DND-41 (cell line): Measurements from ENCODE around the gene CNTN5.

ENCODE experiments used
- ATAC-seq: fragments of 200-7000 bp; cut with Tn5 transposase; 3 replicates; pipeline ENCODE4 v1.9.1; 2021; ENCODE audit warnings: low read depth; ENCODE audit not compliant: insufficient read depth
- DNase-seq: peaks from one replicate; pipeline ENCODE4 v3.0.0-alpha.2; 2020
- H2AFZ ChIP-seq: 2 replicates; pipeline ENCODE4 v1.6.0; 2012; ENCODE audit warnings: low read depth, low read length
- H3K27ac ChIP-seq: 2 replicates; pipeline ENCODE4 v1.5.1; 2012; ENCODE audit warnings: low read length, inconsistent platforms
- H3K27me3 ChIP-seq: fragments of 200-600 bp; sonication (generic); 2 replicates; pipeline ENCODE4 v1.6.0; 2012; ENCODE audit warnings: low read length, mild to moderate bottlenecking, inconsistent platforms; ENCODE audit not compliant: insufficient read depth, poor library complexity
- H3K36me3 ChIP-seq: 2 replicates; pipeline ENCODE4 v1.5.1; 2012; ENCODE audit warnings: low read length, inconsistent platforms; ENCODE audit not compliant: insufficient read depth
- H3K4me1 ChIP-seq: 2 replicates; pipeline ENCODE4 v1.5.1; 2012; ENCODE audit warnings: mild to moderate bottlenecking, low read length; ENCODE audit not compliant: insufficient read depth
- H3K4me2 ChIP-seq: 2 replicates; pipeline ENCODE4 v1.6.0; 2012; ENCODE audit warnings: mild to moderate bottlenecking, moderate library complexity, low read length, inconsistent platforms; ENCODE audit not compliant: insufficient read depth
- H3K4me3 ChIP-seq, 2 experiments: fragments of 200-600 bp in 1 of 2; shearing (Covaris generic) in 1 of 2; 2 replicates each; pipeline ENCODE4 v1.5.1; 2012 to 2016; ENCODE audit warnings: inconsistent platforms in 2 of 2, low read length in 2 of 2, mild to moderate bottlenecking in 2 of 2, low read depth in 1 of 2, moderate library complexity in 1 of 2
- H3K79me2 ChIP-seq: 2 replicates; pipeline ENCODE4 v1.6.0; 2012; ENCODE audit warnings: low read length, inconsistent platforms; ENCODE audit not compliant: insufficient read depth
- H3K9ac ChIP-seq: 2 replicates; pipeline ENCODE4 v1.6.0; 2012; ENCODE audit warnings: low read depth, mild to moderate bottlenecking, inconsistent platforms, low read length, moderate library complexity
- H3K9me3 ChIP-seq: 2 replicates; pipeline ENCODE4 v1.5.1; 2012; ENCODE audit warnings: low read length, moderate library complexity, mild to moderate bottlenecking, inconsistent platforms; ENCODE audit not compliant: insufficient read depth, severe bottlenecking
- H4K20me1 ChIP-seq: 2 replicates; pipeline ENCODE4 v1.6.0; 2012; ENCODE audit warnings: low read length; ENCODE audit not compliant: insufficient read depth
- EZH2 ChIP-seq: IDR thresholded peaks from 3 replicates; pipeline ENCODE4 v1.6.1; 2012; ENCODE audit warnings: borderline replicate concordance, low read depth, mild to moderate bottlenecking, moderate library complexity, low read length, inconsistent platforms; ENCODE audit not compliant: severe bottlenecking
- TF ChIP-seq, protein P1 (sequence below): IDR thresholded peaks from 2 replicates; pipeline ENCODE4 v1.5.1; 2012; ENCODE audit warnings: borderline replicate concordance, low read length, moderate library complexity, mild to moderate bottlenecking; ENCODE audit not compliant: poor library complexity, severe bottlenecking; ENCODE audit errors: extremely low read depth

Gene CNTN5

DNA sequence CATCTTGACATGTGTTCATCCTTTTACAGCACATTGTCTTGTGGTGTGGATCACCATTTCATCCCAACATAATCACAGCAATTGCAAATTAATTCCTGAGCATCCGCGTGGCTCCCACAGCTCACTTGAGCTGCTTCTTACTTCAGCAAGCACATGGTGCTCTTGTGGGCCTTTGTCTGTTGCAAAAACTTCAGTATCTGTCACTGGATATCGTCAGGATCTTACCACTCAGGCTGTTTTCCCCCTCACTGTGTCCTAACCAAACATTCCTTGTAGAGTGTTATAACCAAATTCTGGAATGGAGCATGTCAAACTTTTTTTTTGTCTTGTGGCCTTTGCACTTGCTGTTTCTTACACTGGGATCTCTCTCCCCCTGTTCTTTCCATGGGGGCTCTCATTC is 983.2 kb downstream of the CNTN5 start:
- H3K36me3 ChIP-seq = no peaks in the 10 kb centered on the region

DNA sequence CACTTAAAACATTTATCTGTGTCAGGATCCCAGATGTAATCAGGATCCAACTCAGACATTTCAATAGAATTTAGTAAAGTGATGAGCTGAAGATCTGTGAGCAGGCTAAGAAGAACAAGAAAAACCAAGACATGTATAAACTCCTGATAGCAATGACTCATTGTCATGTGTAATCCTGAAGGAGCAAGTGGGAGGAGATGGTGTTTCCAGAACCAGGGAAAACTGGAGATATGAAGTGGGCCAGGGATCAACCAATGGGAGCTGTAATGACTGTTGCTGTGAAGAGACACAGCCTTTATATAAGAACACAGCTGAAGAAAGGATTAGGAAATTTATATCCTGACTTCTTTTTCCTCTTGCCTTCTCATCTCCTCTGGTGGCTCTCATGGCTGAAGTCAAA is 983.8 kb downstream of the CNTN5 start:
- Histone ChIP-seq H3K27me3 (no peaks in the 10 kb centered on the region), H3K9ac (no peak overlapping the region), H3K4me3 (no peak overlapping the region), H4K20me1 (no peaks in the 10 kb centered on the region), H3K4me1 (no peaks in the 10 kb centered on the region), H3K79me2 (no peaks in the 10 kb centered on the region), H3K4me2 (no peak overlapping the region), H3K9me3 (peaks cover 4% of the 10 kb centered on the region), H2AFZ (no peak overlapping the region), H3K27ac (no peak overlapping the region), H3K36me3 (no peaks in the 10 kb centered on the region)
- ATAC-seq = no peak
- no peak for DNase-seq
- TF ChIP-seq, protein P1, sequence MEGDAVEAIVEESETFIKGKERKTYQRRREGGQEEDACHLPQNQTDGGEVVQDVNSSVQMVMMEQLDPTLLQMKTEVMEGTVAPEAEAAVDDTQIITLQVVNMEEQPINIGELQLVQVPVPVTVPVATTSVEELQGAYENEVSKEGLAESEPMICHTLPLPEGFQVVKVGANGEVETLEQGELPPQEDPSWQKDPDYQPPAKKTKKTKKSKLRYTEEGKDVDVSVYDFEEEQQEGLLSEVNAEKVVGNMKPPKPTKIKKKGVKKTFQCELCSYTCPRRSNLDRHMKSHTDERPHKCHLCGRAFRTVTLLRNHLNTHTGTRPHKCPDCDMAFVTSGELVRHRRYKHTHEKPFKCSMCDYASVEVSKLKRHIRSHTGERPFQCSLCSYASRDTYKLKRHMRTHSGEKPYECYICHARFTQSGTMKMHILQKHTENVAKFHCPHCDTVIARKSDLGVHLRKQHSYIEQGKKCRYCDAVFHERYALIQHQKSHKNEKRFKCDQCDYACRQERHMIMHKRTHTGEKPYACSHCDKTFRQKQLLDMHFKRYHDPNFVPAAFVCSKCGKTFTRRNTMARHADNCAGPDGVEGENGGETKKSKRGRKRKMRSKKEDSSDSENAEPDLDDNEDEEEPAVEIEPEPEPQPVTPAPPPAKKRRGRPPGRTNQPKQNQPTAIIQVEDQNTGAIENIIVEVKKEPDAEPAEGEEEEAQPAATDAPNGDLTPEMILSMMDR = no peak
- no peak for TF ChIP-seq EZH2

More for the DNA sequence above, 983.2 kb downstream of the CNTN5 start:
- DNase-seq (no peak), ATAC-seq (no peak)
- no peak overlapping the region for H3K4me3 ChIP-seq
- H3K27ac ChIP-seq = no peak overlapping the region
- TF ChIP-seq, protein P1 = no peak
- no peak for TF ChIP-seq EZH2
- H4K20me1 ChIP-seq = no peaks in the 10 kb centered on the region
- H3K79me2 ChIP-seq = no peaks in the 10 kb centered on the region
- no peaks in the 10 kb centered on the region for H3K4me1 ChIP-seq
- no peak overlapping the region for H3K4me2 ChIP-seq
- H2AFZ ChIP-seq = no peak overlapping the region
- H3K9me3 ChIP-seq = peaks cover 4% of the 10 kb centered on the region
- no peak overlapping the region for H3K9ac ChIP-seq
- H3K27me3 ChIP-seq = no peaks in the 10 kb centered on the region

DNA sequence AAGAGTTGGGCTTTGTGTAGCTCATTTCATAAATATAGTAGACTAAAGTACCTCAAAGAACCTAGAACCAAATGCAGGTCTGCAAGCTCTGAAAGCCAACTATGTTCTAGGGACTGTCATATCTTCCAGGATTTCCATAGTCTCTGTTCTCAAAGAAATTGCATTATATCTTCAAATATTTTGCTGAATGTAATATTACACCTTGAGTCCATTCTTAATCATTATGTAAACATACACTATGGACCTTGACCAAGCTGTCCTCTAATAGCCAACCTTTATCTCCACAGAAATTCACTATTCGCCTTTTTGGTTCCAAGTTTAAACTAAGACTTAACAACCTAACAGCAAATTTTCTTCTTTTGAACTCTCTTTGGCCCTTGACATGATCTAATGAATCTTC is 987.7 kb downstream of the CNTN5 start:
- H3K36me3 ChIP-seq = no peaks in the 10 kb centered on the region
- no peaks in the 10 kb centered on the region for H3K9me3 ChIP-seq
- no peak overlapping the region for H2AFZ ChIP-seq
- ATAC-seq (no peak), DNase-seq (no peak)
- H3K4me1 ChIP-seq = no peaks in the 10 kb centered on the region
- no peak overlapping the region for H3K27ac ChIP-seq
- H3K4me2 ChIP-seq = no peak overlapping the region
- no peak overlapping the region for H3K4me3 ChIP-seq
- TF ChIP-seq, protein P1 = no peak
- TF ChIP-seq EZH2 = no peak
- no peaks in the 10 kb centered on the region for H4K20me1 ChIP-seq
- H3K27me3 ChIP-seq = no peaks in the 10 kb centered on the region
- no peak overlapping the region for H3K9ac ChIP-seq
- H3K79me2 ChIP-seq = no peaks in the 10 kb centered on the region

DNA sequence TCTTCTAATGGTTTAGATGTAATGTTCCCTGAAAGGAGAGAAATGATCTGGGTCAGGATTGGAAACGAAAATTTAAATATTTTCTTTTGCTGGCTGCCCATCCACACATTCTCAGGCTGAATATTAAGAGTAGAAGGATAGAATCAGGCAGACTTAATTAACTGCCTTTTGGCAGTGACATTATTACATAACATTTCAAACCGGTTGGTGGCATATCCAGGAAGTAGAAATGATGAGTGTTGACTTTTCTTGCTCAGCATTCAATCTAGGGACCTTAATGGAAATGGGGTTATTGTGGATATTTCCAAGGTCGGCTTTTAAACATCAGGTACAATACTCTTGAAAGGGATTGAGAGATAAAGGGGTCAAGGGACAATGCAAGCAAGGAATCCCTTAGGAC is 989.0 kb downstream of the CNTN5 start:
- Histone ChIP-seq H3K36me3 (no peaks in the 10 kb centered on the region), H3K9me3 (no peaks in the 10 kb centered on the region), H3K4me3 (no peak overlapping the region), H3K27ac (no peak overlapping the region), H3K27me3 (no peaks in the 10 kb centered on the region), H3K4me1 (no peaks in the 10 kb centered on the region), H3K4me2 (no peak overlapping the region), H3K9ac (no peak overlapping the region), H4K20me1 (no peaks in the 10 kb centered on the region), H3K79me2 (no peaks in the 10 kb centered on the region), H2AFZ (no peak overlapping the region)
- DNase-seq = no peak
- ATAC-seq = no peak
- TF ChIP-seq, protein P1 = no peak
- TF ChIP-seq EZH2 = no peak
